Stomach (tissue), 4 donors: ENCODE measurements around the gene TMPRSS5.

Experiments used
- CTCF ChIP-seq, 7 experiments: fragments of 450-650 bp in 4 of 7; fragments of 200-600 bp in 3 of 7; sonication (generic) in 3 of 7; IDR thresholded peaks; one replicate each; pipeline ENCODE4 v1.5.1; 2016 to 2019; ENCODE audit warnings: antibody characterized with exemption in 7 of 7, control low read depth in 2 of 7, mild to moderate bottlenecking in 1 of 7
- EP300 ChIP-seq: sonication (generic); formaldehyde crosslinking; IDR thresholded peaks from one replicate; pipeline ENCODE4 v1.6.1; 2017; ENCODE audit warnings: antibody characterized with exemption
- POLR2A ChIP-seq, 4 donors: fragments of 450-650 bp; IDR thresholded peaks; one replicate each; pipeline ENCODE4 v1.6.1; 2016; ENCODE audit warnings: antibody characterized with exemption in 4 of 4, control low read depth in 2 of 4, mild to moderate bottlenecking in 1 of 4, moderate library complexity in 1 of 4
- POLR2AphosphoS5 ChIP-seq, 3 donors: sonication (generic); formaldehyde crosslinking; IDR thresholded peaks; one replicate each; pipeline ENCODE4 v1.6.1; 2016; ENCODE audit warnings: antibody characterized with exemption in 3 of 3

- TF ChIP-seq POLR2AphosphoS5 (IDR thresholded peaks at IDR 0.05) (no peak), CTCF (IDR thresholded peaks at IDR 0.05) (no peak), POLR2A (IDR thresholded peaks at IDR 0.05) (no peak), EP300 (no peak)
These were observed 22.7 kb upstream of the TMPRSS5 start for GRCh38 chr11:113728814-113729213.
